Measurements from ENCODE around the gene ANKRD23. TPM values are rescaled to one million over a fixed set of nuclear protein-coding genes. Genes with fewer than 3 reads are reported as not detected.

ANKRD23 gene
- polyA plus RNA-seq, 1 donor from 2014 or later, result 12.1 TPM

- H3K9ac ChIP-seq (ENCODE audit: low read length), result no peak overlapping the region
- H3K27ac ChIP-seq (ENCODE audit: low read length), result no peak overlapping the region
- no peak overlapping the region for H3K4me2 ChIP-seq (ENCODE audit: low read length)
- H3K9me2 ChIP-seq (ENCODE audit: insufficient read depth, low read length), result no peaks in the 10 kb centered on the region
- H2AFZ ChIP-seq (ENCODE audit: low read depth, low read length), result no peak overlapping the region
- H3K9me3 ChIP-seq (ENCODE audit: low read length), result no peaks in the 10 kb centered on the region
- no peaks in the 10 kb centered on the region for H3K27me3 ChIP-seq (ENCODE audit: insufficient read depth, low read depth, low read length)
- no peak overlapping the region for H3K4me3 ChIP-seq (ENCODE audit: low read length)
- H3K36me3 ChIP-seq (ENCODE audit: insufficient read depth, low read length), result no peaks in the 10 kb centered on the region
- no peaks in the 10 kb centered on the region for H3F3A ChIP-seq (ENCODE audit: insufficient read depth, low read length, poor library complexity, severe bottlenecking)
- no peaks in the 10 kb centered on the region for H4K20me1 ChIP-seq (ENCODE audit: insufficient read depth)
- H3K79me2 ChIP-seq (replicated peaks; ENCODE audit: insufficient read depth, low read length), result no peaks in the 10 kb centered on the region
- TF ChIP-seq CTCF (IDR thresholded peaks at IDR 0.05; ENCODE audit: poor library complexity, severe bottlenecking) (no peak), SMC3 (conservative IDR thresholded peaks at IDR 0.05; ENCODE audit: poor library complexity) (no peak), TAF1 (IDR thresholded peaks at IDR 0.05; ENCODE audit: low read depth) (no peak), EP300 (conservative IDR thresholded peaks at IDR 0.05; ENCODE audit: poor library complexity, severe bottlenecking) (no peak), POLR2AphosphoS5 (IDR thresholded peaks at IDR 0.05) (no peak), RAD21 (conservative IDR thresholded peaks at IDR 0.05) (no peak), MXI1 (conservative IDR thresholded peaks at IDR 0.05; ENCODE audit: poor library complexity, severe bottlenecking) (no peak), EZH2 (IDR thresholded peaks at IDR 0.05; ENCODE audit: borderline replicate concordance, insufficient read depth, low read length, poor library complexity, severe bottlenecking) (no peak), REST (IDR thresholded peaks at IDR 0.05; ENCODE audit: borderline replicate concordance) (no peak)
Observed at GRCh38 chr2:96876269-96877041, 32.6 kb upstream of the ANKRD23 start.

GRCh38 chr2:96875498-96876268, 31.9 kb upstream of the ANKRD23 start:
- no peak overlapping the region for H3K4me2 ChIP-seq (ENCODE audit: low read length)
- no peak overlapping the region for H3K4me3 ChIP-seq (ENCODE audit: low read length)

More at GRCh38 chr2:96875498-96876268, 31.9 kb upstream of the ANKRD23 start:
- no peak overlapping the region for H3K27ac ChIP-seq (ENCODE audit: low read length)
- H3F3A ChIP-seq (ENCODE audit: insufficient read depth, low read length, poor library complexity, severe bottlenecking), result no peaks in the 10 kb centered on the region
- H4K20me1 ChIP-seq (ENCODE audit: insufficient read depth), result no peaks in the 10 kb centered on the region
- no peaks in the 10 kb centered on the region for H3K9me2 ChIP-seq (ENCODE audit: insufficient read depth, low read length)
- H3K36me3 ChIP-seq (ENCODE audit: insufficient read depth, low read length), result no peaks in the 10 kb centered on the region
- no peak overlapping the region for H2AFZ ChIP-seq (ENCODE audit: low read depth, low read length)
- peak overlapping the region; percentile 16 for H3K9ac ChIP-seq (ENCODE audit: low read length)
- H3K27me3 ChIP-seq (ENCODE audit: insufficient read depth, low read depth, low read length), result no peaks in the 10 kb centered on the region
- no peak for TF ChIP-seq TAF1 (IDR thresholded peaks at IDR 0.05; ENCODE audit: low read depth)
- TF ChIP-seq SMC3 (conservative IDR thresholded peaks at IDR 0.05; ENCODE audit: poor library complexity), result no peak
- no peak for TF ChIP-seq RAD21 (conservative IDR thresholded peaks at IDR 0.05)
- TF ChIP-seq POLR2AphosphoS5 (IDR thresholded peaks at IDR 0.05), result no peak
- TF ChIP-seq REST (IDR thresholded peaks at IDR 0.05; ENCODE audit: borderline replicate concordance), result no peak
- no peak for TF ChIP-seq EP300 (conservative IDR thresholded peaks at IDR 0.05; ENCODE audit: poor library complexity, severe bottlenecking)
- no peak for TF ChIP-seq MXI1 (conservative IDR thresholded peaks at IDR 0.05; ENCODE audit: poor library complexity, severe bottlenecking)
- no peak for TF ChIP-seq EZH2 (IDR thresholded peaks at IDR 0.05; ENCODE audit: borderline replicate concordance, insufficient read depth, low read length, poor library complexity, severe bottlenecking)
- no peak for TF ChIP-seq CTCF (IDR thresholded peaks at IDR 0.05; ENCODE audit: poor library complexity, severe bottlenecking)
- H3K9me3 ChIP-seq (ENCODE audit: low read length), result no peaks in the 10 kb centered on the region
- no peaks in the 10 kb centered on the region for H3K79me2 ChIP-seq (replicated peaks; ENCODE audit: insufficient read depth, low read length)
